SHP77 treated with DMSO at 0.1 percent for 48 hours (cell line): ENCODE data around the gene DLGAP1.

Source experiments
- DNase-seq: peaks from one replicate; lab custom pipeline; 2025; lab: John Stamatoyannopoulos, UW

DLGAP1 gene

GRCh38 chr18:4286256-4286655, 168.9 kb downstream of the DLGAP1 start:
- no peak for DNase-seq

- DNase-seq, result no peak
Measured at GRCh38 chr18:4285525-4285924, 169.6 kb downstream of the DLGAP1 start.

GRCh38 chr18:4284528-4284927, 170.6 kb downstream of the DLGAP1 start:
- DNase-seq, result no peak

GRCh38 chr18:4283746-4284291, 171.3 kb downstream of the DLGAP1 start:
- no peak for DNase-seq

- no peak for DNase-seq
Measured at GRCh38 chr18:4282954-4283353, 172.2 kb downstream of the DLGAP1 start.

GRCh38 chr18:4276953-4277585, 178.0 kb downstream of the DLGAP1 start:
- no peak for DNase-seq

GRCh38 chr18:4271952-4272351, 183.2 kb downstream of the DLGAP1 start:
- DNase-seq, result no peak

- no peak for DNase-seq
Measured at GRCh38 chr18:4270988-4271387, 184.1 kb downstream of the DLGAP1 start.

- DNase-seq, result no peak
Measured at GRCh38 chr18:4270016-4270415, 185.1 kb downstream of the DLGAP1 start.

- no peak for DNase-seq
Measured at GRCh38 chr18:4267641-4268040, 187.5 kb downstream of the DLGAP1 start.

- no peak for DNase-seq
Measured at GRCh38 chr18:4264347-4264791, 190.7 kb downstream of the DLGAP1 start.

GRCh38 chr18:4260107-4260506, 195.0 kb downstream of the DLGAP1 start:
- no peak for DNase-seq

- DNase-seq, result no peak
Measured at GRCh38 chr18:4256766-4257417, 198.2 kb downstream of the DLGAP1 start.

- no peak for DNase-seq
Measured at GRCh38 chr18:4254840-4255239, 200.3 kb downstream of the DLGAP1 start.

- no peak for DNase-seq
Measured at GRCh38 chr18:4252829-4253228, 202.3 kb downstream of the DLGAP1 start.

GRCh38 chr18:4251873-4252272, 203.2 kb downstream of the DLGAP1 start:
- DNase-seq, result no peak

GRCh38 chr18:4251206-4251605, 203.9 kb downstream of the DLGAP1 start:
- no peak for DNase-seq

- no peak for DNase-seq
Measured at GRCh38 chr18:4250141-4250540, 205.0 kb downstream of the DLGAP1 start.

- no peak for DNase-seq
Measured at GRCh38 chr18:4248686-4249085, 206.4 kb downstream of the DLGAP1 start.

- DNase-seq, result no peak
Measured at GRCh38 chr18:4246374-4246773, 208.7 kb downstream of the DLGAP1 start.

GRCh38 chr18:4245456-4245855, 209.7 kb downstream of the DLGAP1 start:
- no peak for DNase-seq

- DNase-seq, result no peak
Measured at GRCh38 chr18:4242431-4243161, 212.5 kb downstream of the DLGAP1 start.

- no peak for DNase-seq
Measured at GRCh38 chr18:4241090-4241617, 214.0 kb downstream of the DLGAP1 start.
